Esophagus mucosa (tissue), 1 donor: ENCODE data around the gene LAG3. TPM values are rescaled to one million over a fixed set of nuclear protein-coding genes. Genes with fewer than 3 reads are reported as not detected.
A peak's percentile ranks its signal among the peaks of the same experiment; 100 is the strongest.

Experiments used
- ATAC-seq: fragments of 200-7000 bp; cut with Tn5 transposase; one replicate; pipeline ENCODE4 v1.9.1; 2020
- total RNA-seq: library from RNA; stranded (reverse); gene quantifications from one replicate; pipeline ENCODE4 v1.2.4, GENCODE V29; 2023
- donor health status: DM: yes; HTN: yes; CAD: no.

Gene LAG3
- total RNA-seq, 1 donor from 2014 or later, result not detected

DNA sequence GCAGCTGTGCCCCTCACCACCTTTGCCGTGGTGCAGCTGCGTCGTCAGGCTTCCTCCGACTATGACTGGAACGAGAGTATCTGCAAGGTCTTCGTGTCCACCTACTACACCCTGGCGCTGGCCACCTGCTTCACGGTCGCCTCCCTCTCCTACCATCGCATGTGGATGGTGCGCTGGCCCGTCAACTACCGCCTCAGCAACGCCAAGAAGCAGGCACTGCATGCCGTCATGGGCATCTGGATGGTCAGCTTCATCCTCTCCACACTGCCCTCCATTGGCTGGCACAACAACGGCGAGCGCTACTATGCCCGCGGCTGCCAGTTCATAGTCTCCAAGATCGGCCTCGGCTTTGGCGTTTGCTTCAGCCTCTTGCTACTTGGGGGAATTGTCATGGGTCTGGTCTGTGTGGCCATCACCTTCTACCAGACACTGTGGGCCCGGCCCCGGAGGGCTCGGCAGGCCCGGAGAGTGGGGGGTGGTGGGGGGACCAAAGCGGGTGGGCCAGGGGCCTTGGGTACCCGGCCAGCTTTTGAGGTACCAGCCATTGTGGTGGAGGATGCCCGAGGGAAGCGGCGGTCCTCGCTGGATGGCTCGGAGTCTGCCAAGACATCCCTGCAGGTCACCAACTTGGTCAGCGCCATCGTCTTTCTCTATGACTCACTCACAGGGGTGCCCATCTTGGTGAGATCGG lies 51.9 kb downstream of the LAG3 start:
- ATAC-seq, result no peak

DNA sequence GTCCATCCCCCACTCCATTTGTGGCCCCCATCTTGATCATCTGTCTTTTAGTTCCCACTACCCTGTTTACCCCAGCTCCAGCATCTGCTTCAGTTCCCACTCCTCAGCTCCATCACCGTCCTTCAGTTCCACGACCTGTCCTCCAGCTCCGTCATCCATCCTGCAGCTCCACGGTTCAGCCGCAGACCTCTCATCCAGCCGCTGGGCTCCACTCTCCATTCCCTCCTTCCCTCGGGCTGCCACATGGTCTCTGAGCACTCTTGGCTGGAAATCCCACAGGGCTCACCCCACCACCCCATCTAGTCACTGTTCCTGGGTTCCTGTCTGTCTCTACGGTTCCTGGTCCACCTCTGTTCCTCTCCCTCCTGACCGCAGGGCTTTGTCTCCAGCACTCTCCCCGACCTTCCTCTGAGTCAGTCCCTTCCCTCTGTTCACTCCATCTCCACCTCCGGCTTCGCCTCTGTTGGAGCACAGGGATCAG lies 52.6 kb downstream of the LAG3 start:
- no peak for ATAC-seq

DNA sequence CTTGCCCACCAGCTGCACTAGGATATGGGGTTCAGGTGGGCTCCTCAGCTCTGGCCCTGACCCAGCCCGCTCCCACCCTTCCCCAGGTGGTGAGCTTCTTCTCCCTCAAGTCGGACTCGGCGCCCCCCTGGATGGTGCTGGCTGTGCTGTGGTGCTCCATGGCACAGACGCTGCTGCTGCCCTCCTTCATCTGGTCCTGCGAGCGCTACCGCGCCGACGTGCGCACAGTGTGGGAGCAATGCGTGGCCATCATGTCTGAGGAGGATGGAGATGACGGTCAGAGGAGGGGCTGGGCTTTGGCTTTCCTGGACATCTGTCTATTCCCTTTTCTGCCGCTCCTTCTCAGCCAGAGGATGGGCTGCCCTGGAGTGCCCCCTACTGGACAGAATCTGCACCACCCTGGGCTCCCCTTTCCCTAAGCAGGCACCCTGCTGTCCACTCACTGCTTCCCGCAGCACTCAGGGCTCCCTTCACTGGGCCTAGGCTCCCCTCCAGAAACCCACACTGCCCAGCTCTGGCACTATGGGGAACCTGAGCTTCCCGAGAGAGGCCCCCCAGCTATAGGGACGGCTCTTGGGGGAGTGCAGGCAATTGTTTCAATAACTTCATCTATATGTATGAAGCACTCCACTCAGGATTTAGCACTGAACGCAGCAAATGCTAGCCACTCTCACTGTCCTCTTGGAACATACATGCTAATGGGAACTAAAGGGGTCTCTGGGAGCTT lies 53.2 kb downstream of the LAG3 start:
- ATAC-seq, result peak; percentile 78

DNA sequence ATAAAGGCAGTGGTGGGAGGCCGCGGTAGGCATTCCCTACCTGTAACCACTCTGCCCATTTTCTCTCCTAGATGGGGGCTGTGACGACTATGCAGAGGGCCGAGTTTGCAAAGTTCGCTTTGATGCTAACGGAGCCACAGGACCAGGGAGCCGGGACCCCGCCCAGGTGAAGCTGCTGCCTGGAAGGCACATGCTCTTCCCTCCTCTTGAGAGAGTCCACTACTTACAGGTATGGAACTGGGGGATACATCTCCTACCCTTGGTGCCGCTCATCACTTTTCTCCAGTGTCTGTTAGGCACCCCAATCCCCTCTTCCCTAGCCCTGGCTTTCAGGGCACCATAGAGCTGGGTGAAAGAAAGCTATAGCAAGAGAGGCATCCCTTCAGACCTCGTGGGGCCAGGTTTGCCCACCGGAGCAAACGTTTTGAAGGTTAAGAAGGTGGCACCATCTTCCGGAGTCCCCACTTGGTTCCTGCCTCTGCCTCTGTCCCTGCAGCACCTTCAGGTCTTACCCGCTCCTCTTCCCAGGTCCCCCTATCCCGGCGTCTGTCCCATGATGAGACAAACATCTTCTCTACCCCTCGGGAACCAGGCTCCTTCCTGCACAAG lies 53.9 kb downstream of the LAG3 start:
- no peak for ATAC-seq

DNA sequence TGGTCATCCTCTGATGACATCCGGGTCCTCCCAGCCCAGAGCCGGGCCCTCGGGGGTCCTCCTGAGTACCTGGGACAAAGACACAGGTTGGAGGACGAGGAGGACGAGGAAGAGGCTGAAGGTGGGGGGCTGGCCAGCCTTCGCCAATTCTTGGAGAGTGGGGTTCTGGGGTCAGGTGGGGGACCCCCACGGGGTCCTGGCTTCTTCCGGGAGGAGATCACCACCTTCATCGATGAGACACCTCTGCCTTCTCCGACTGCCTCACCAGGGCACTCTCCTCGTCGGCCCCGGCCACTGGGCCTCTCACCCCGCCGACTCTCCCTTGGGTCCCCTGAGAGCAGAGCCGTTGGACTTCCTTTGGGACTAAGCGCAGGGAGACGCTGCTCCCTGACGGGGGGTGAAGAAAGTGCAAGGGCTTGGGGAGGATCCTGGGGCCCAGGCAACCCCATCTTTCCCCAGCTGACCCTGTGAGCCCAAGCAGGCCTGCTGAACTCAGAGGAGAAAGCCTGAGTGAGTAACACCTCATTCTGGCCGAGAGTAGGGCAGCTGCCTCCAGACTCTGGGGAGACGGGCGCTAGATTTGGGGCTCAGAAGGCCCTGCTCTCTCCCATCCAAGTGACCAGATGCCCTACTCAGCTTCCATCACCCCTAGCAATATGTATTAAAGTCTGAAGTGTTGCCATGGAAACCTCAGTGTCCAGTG lies 54.6 kb downstream of the LAG3 start:
- ATAC-seq, result no peak

DNA sequence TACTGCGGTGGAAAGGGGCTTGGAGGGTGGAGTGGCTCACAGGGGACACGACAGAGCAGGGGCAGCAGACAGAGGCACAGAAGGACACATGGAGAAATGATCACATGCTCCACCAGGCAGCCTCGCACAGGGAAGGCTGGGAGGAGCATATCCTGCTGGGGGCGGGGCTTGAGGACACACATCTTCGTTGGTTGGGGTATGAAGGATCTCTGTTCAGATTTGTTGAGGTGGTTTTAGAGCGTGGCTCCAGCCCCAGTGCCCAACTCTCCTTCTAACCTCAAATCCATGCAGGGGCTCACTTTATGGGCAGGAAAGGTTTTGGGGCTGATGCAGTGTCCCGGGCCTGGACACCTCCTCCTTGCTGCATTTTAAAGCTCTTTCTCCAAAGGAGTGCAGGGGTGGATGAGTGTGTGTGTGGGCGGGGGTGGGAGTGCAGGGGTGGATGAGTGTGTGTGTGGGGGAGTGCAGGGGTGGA lies 55.2 kb downstream of the LAG3 start:
- peak; percentile 14 for ATAC-seq

Other genes starting within 250 kb of the LAG3 start
- 3,825 TPM for gene GAPDH, start 238.0 kb upstream of the LAG3 start, total RNA-seq
- 1.2 TPM for gene IFFO1, start 216.5 kb upstream of the LAG3 start, total RNA-seq
- 30.6 TPM for gene NOP2, start 204.2 kb upstream of the LAG3 start, total RNA-seq
- gene CHD4, start 165.1 kb upstream of the LAG3 start, total RNA-seq, result 119 TPM
- gene LPAR5, start 136.6 kb upstream of the LAG3 start, total RNA-seq, result 18.9 TPM
- 0.56 TPM for gene ACRBP, start 125.1 kb upstream of the LAG3 start, total RNA-seq
- 15.4 TPM for gene ING4, start 109.4 kb upstream of the LAG3 start, total RNA-seq
- gene ZNF384, start 83.1 kb upstream of the LAG3 start, total RNA-seq, result 22.8 TPM
- gene PIANP, start 71.7 kb upstream of the LAG3 start, total RNA-seq, result not detected
- 54.3 TPM for gene COPS7A, start 48.5 kb upstream of the LAG3 start, total RNA-seq
- 122 TPM for gene MLF2, start 19.4 kb upstream of the LAG3 start, total RNA-seq
- 234 TPM for gene PTMS, start 6.2 kb upstream of the LAG3 start, total RNA-seq
- 2.2 TPM for gene CD4, start 17.0 kb downstream of the LAG3 start, total RNA-seq
- gene GPR162, start 49.3 kb downstream of the LAG3 start, total RNA-seq, result 0.76 TPM
- gene P3H3, start 55.9 kb downstream of the LAG3 start, total RNA-seq, result 1.7 TPM
- not detected for gene GNB3, start 68.4 kb downstream of the LAG3 start, total RNA-seq
- 13.9 TPM for gene CDCA3, start 78.8 kb downstream of the LAG3 start, total RNA-seq
- 91.1 TPM for gene USP5, start 79.6 kb downstream of the LAG3 start, total RNA-seq
- gene TPI1, start 95.0 kb downstream of the LAG3 start, total RNA-seq, result 629 TPM
- gene SPSB2, start 100.8 kb downstream of the LAG3 start, total RNA-seq, result 6.4 TPM
- gene LRRC23, start 132.3 kb downstream of the LAG3 start, total RNA-seq, result 3.2 TPM
- gene ENO2, start 142.1 kb downstream of the LAG3 start, total RNA-seq, result 3.7 TPM
- gene ATN1, start 155.4 kb downstream of the LAG3 start, total RNA-seq, result 29.1 TPM
- not detected for gene RNU7-1, start 171.3 kb downstream of the LAG3 start, total RNA-seq
- gene C12orf57, start 171.5 kb downstream of the LAG3 start, total RNA-seq, result 84.0 TPM
- 17.8 TPM for gene PTPN6, start 178.8 kb downstream of the LAG3 start, total RNA-seq
- gene PHB2, start 198.1 kb downstream of the LAG3 start, total RNA-seq, result 221 TPM
- gene EMG1, start 198.4 kb downstream of the LAG3 start, total RNA-seq, result 53.9 TPM
- 40.3 TPM for gene LPCAT3, start 246.0 kb downstream of the LAG3 start, total RNA-seq